Mesendoderm (in vitro differentiated cells): ENCODE measurements around the gene ITPRIPL1.

ENCODE experiments used
- DNase-seq: peaks from one replicate; pipeline ENCODE4 v3.0.0; 2013
- H2AK5ac ChIP-seq: 2 replicates; pipeline ENCODE4 v1.6.1; 2013; ENCODE audit warnings: low read length, inconsistent platforms
- H2BK120ac ChIP-seq: 2 replicates; pipeline ENCODE4 v1.6.1; 2013; ENCODE audit warnings: low read depth, mild to moderate bottlenecking, low read length, moderate library complexity, mixed read lengths
- H2BK15ac ChIP-seq: replicated peaks from 2 replicates; pipeline ENCODE4 v1.6.1; 2013; ENCODE audit warnings: low read depth, mild to moderate bottlenecking, moderate library complexity
- H2BK5ac ChIP-seq: 2 replicates; pipeline ENCODE4 v1.6.1; 2013; ENCODE audit warnings: low read length, inconsistent platforms
- H3K18ac ChIP-seq: 2 replicates; pipeline ENCODE4 v1.6.1; 2013; ENCODE audit warnings: mild to moderate bottlenecking, low read length, mixed read lengths
- H3K23ac ChIP-seq: one replicate; pipeline ENCODE4 v1.6.1; 2013; ENCODE audit warnings: low read length
- H3K27ac ChIP-seq: 2 replicates; pipeline ENCODE4 v1.5.1; 2013; ENCODE audit warnings: low read depth, mild to moderate bottlenecking, inconsistent platforms, low read length, moderate library complexity
- H3K27me3 ChIP-seq: 2 replicates; pipeline ENCODE4 v1.6.1; 2013; ENCODE audit warnings: low read length, control low read depth, mild to moderate bottlenecking, inconsistent platforms; ENCODE audit not compliant: insufficient read depth, poor library complexity
- H3K36me3 ChIP-seq: 2 replicates; pipeline ENCODE4 v1.6.1; 2013; ENCODE audit warnings: low read length, inconsistent platforms; ENCODE audit not compliant: control insufficient read depth, insufficient read depth
- H3K4ac ChIP-seq: one replicate; pipeline ENCODE4 v1.6.1; 2013; ENCODE audit warnings: low read depth, mild to moderate bottlenecking, low read length, moderate library complexity
- H3K4me1 ChIP-seq: 2 replicates; pipeline ENCODE4 v1.6.1; 2013; ENCODE audit warnings: low read depth, low read length, inconsistent platforms; ENCODE audit not compliant: control insufficient read depth
- H3K4me2 ChIP-seq: 2 replicates; pipeline ENCODE4 v1.6.1; 2013; ENCODE audit warnings: low read length
- H3K4me3 ChIP-seq: 2 replicates; pipeline ENCODE4 v1.5.1; 2013; ENCODE audit warnings: mild to moderate bottlenecking, low read length
- H3K56ac ChIP-seq: one replicate; pipeline ENCODE4 v1.6.1; 2013; ENCODE audit warnings: low read length
- H3K79me1 ChIP-seq: 2 replicates; pipeline ENCODE4 v1.6.1; 2013; ENCODE audit warnings: low read length, inconsistent platforms
- H3K79me2 ChIP-seq: 2 replicates; pipeline ENCODE4 v1.6.1; 2013; ENCODE audit warnings: mild to moderate bottlenecking, low read length; ENCODE audit not compliant: control insufficient read depth, insufficient read depth
- H3K9ac ChIP-seq: 2 replicates; pipeline ENCODE4 v1.6.1; 2013; ENCODE audit warnings: low read length, inconsistent platforms
- H4K5ac ChIP-seq: one replicate; pipeline ENCODE4 v1.6.1; 2013; ENCODE audit warnings: low read length
- H4K8ac ChIP-seq: one replicate; pipeline ENCODE4 v1.6.1; 2013; ENCODE audit warnings: low read depth, mild to moderate bottlenecking, control low read depth, low read length, moderate library complexity
- WGBS: extraction: QIAGEN DNeasy Blood & Tissue Kit; methylation state at CpG from one replicate; pipeline ENCODE4 v1.1.7; 2013; ENCODE audit warnings: low lambda C conversion rate, missing lambda C conversion rate; ENCODE audit not compliant: insufficient coverage; ENCODE audit errors: extremely low coverage; 5-methylcytosine and 5-hydroxymethylcytosine counted together

Gene ITPRIPL1

DNA sequence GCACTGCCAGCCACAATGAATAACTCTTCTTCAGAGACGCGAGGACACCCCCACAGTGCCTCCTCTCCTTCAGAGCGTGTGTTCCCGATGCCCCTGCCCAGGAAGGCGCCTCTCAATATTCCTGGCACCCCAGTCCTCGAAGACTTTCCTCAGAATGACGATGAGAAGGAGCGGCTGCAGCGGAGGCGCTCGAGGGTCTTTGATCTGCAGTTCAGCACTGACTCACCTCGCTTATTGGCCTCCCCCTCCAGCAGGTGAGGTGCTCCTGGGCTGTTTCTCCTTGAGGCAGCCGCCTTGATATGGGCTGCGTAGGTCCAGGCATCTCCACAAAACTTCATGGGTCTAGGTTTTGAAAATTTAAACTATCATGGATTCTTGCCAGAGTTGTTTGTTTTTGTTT is 16.5 kb downstream of the ITPRIPL1 start:
- H2BK5ac ChIP-seq: no peak overlapping the region
- H2AK5ac ChIP-seq: no peak overlapping the region
- H4K8ac ChIP-seq: no peak overlapping the region
- H3K18ac ChIP-seq: no peak overlapping the region
- peaks cover 12% of the 10 kb centered on the region for H3K79me1 ChIP-seq
- no peak overlapping the region for H3K27ac ChIP-seq
- no peaks in the 10 kb centered on the region for H3K27me3 ChIP-seq
- H4K5ac ChIP-seq: no peak overlapping the region
- no CpG with 5 or more reads among the region's 14 CpGs for WGBS
- H3K23ac ChIP-seq: no peak overlapping the region
- H3K56ac ChIP-seq: no peak overlapping the region
- no peak overlapping the region for H2BK15ac ChIP-seq
- peaks cover 3% of the 10 kb centered on the region for H3K4me1 ChIP-seq
- H3K4ac ChIP-seq: no peak overlapping the region
- no peak overlapping the region for H3K9ac ChIP-seq
- no peak for DNase-seq
- H2BK120ac ChIP-seq: no peak overlapping the region
- peaks cover 25% of the 10 kb centered on the region for H3K79me2 ChIP-seq
- H3K4me3 ChIP-seq: no peak overlapping the region
- H3K4me2 ChIP-seq: no peak overlapping the region
- peaks cover 14% of the 10 kb centered on the region for H3K36me3 ChIP-seq

GRCh38 chr2:96342085-96342484 is 17.0 kb downstream of the ITPRIPL1 start:
- WGBS: no CpG with 5 or more reads among the region's 6 CpGs
- H4K8ac ChIP-seq: no peak overlapping the region
- no peak overlapping the region for H3K18ac ChIP-seq
- H3K4ac ChIP-seq: no peak overlapping the region
- no peak overlapping the region for H3K4me2 ChIP-seq
- no peak for DNase-seq
- no peak overlapping the region for H2AK5ac ChIP-seq
- H2BK5ac ChIP-seq: no peak overlapping the region
- H3K27me3 ChIP-seq: no peaks in the 10 kb centered on the region
- H3K9ac ChIP-seq: no peak overlapping the region
- no peak overlapping the region for H3K23ac ChIP-seq
- H3K79me2 ChIP-seq: peaks cover 20% of the 10 kb centered on the region
- H3K27ac ChIP-seq: no peak overlapping the region
- no peaks in the 10 kb centered on the region for H3K4me1 ChIP-seq
- peaks cover 11% of the 10 kb centered on the region for H3K79me1 ChIP-seq
- H4K5ac ChIP-seq: no peak overlapping the region
- H2BK120ac ChIP-seq: no peak overlapping the region
- no peak overlapping the region for H3K4me3 ChIP-seq
- no peak overlapping the region for H3K56ac ChIP-seq
- H3K36me3 ChIP-seq: peaks cover 14% of the 10 kb centered on the region
- H2BK15ac ChIP-seq: no peak overlapping the region

GRCh38 chr2:96344011-96344410 is 18.9 kb downstream of the ITPRIPL1 start:
- WGBS: no CpG with 5 or more reads among the region's 5 CpGs
- no peak overlapping the region for H3K4me3 ChIP-seq
- H3K79me1 ChIP-seq: peaks cover 7% of the 10 kb centered on the region
- H3K56ac ChIP-seq: no peak overlapping the region
- H3K23ac ChIP-seq: no peak overlapping the region
- H3K36me3 ChIP-seq: peaks cover 14% of the 10 kb centered on the region
- no peak overlapping the region for H3K9ac ChIP-seq
- H2BK5ac ChIP-seq: no peak overlapping the region
- H2BK120ac ChIP-seq: no peak overlapping the region
- no peak overlapping the region for H3K27ac ChIP-seq
- no peak overlapping the region for H2AK5ac ChIP-seq
- peaks cover 9% of the 10 kb centered on the region for H3K79me2 ChIP-seq
- H3K4ac ChIP-seq: no peak overlapping the region
- no peak overlapping the region for H4K8ac ChIP-seq
- no peaks in the 10 kb centered on the region for H3K4me1 ChIP-seq
- no peak overlapping the region for H2BK15ac ChIP-seq
- DNase-seq: no peak
- H4K5ac ChIP-seq: no peak overlapping the region
- H3K4me2 ChIP-seq: no peak overlapping the region
- H3K27me3 ChIP-seq: no peaks in the 10 kb centered on the region
- no peak overlapping the region for H3K18ac ChIP-seq

DNA sequence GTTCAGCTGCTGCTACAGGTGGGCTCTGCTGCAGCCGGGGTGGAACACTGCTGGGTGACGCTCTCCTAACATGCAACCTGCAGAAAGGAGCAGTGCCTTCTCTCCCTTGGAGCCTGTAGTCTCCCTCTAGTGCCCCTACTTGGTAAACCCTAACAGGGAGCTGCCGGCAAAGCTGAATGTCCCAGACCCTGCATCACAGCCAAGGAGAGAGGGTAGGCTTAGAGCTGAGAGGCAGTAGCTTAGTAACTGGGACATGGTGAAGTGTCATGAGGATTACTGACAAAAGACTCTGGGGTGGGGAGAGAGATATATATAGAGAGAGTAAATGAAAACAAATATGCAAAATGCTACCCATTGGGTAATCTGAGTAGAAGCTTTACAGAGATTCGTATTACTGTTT is 20.3 kb downstream of the ITPRIPL1 start:
- Histone ChIP-seq H4K5ac (no peak overlapping the region), H3K4me2 (no peak overlapping the region), H3K27me3 (no peaks in the 10 kb centered on the region), H2BK120ac (no peak overlapping the region), H3K36me3 (peaks cover 18% of the 10 kb centered on the region), H3K23ac (no peak overlapping the region), H3K4me1 (no peaks in the 10 kb centered on the region), H2AK5ac (no peak overlapping the region), H3K18ac (no peak overlapping the region), H2BK15ac (no peak overlapping the region), H2BK5ac (no peak overlapping the region), H3K4ac (no peak overlapping the region), H3K27ac (no peak overlapping the region), H3K79me2 (peaks cover 3% of the 10 kb centered on the region), H3K9ac (no peak overlapping the region), H4K8ac (no peak overlapping the region), H3K56ac (no peak overlapping the region), H3K79me1 (peaks cover 7% of the 10 kb centered on the region), H3K4me3 (no peak overlapping the region)
- peak; percentile 53 for DNase-seq
- WGBS: no CpG with 5 or more reads among the region's 4 CpGs

DNA sequence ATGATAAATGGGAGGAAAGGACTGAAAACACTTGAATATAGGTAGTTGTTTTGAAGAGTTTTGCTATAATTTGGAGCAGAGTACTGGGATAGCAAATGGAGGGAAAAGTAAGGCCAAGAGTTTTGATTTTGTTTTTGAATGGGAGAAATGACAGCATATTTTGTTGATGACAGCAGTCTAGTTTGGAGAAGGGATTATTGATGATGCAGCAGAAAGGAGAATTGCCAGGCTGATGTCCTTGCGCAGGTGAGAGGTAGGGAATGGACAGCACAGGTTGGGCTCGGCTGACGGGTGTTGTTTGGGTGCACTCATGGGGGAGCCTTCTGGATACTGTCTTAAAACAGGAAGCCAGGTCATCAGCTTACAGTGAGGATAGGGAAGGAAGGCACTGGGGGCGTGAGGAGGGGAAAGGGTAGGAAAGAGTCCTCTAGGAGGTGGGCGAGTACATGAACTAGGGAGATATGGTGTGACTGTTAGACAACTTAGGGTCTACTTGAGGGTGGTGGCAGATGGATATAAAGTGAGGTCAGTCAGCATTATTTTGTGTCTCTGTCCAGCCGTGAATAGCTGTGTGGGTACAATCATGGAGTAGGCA is 20.8 kb downstream of the ITPRIPL1 start:
- Histone ChIP-seq H2BK5ac (no peak overlapping the region), H3K36me3 (peaks cover 19% of the 10 kb centered on the region), H3K4me2 (no peak overlapping the region), H2BK120ac (no peak overlapping the region), H3K79me2 (peaks cover 3% of the 10 kb centered on the region), H2AK5ac (no peak overlapping the region), H4K5ac (no peak overlapping the region), H3K79me1 (peaks cover 7% of the 10 kb centered on the region), H2BK15ac (no peak overlapping the region), H4K8ac (no peak overlapping the region), H3K4me1 (no peaks in the 10 kb centered on the region), H3K9ac (no peak overlapping the region), H3K18ac (no peak overlapping the region), H3K27ac (no peak overlapping the region), H3K56ac (no peak overlapping the region), H3K23ac (no peak overlapping the region), H3K27me3 (no peaks in the 10 kb centered on the region), H3K4me3 (no peak overlapping the region), H3K4ac (no peak overlapping the region)
- no peak for DNase-seq
- no CpG with 5 or more reads among the region's 6 CpGs for WGBS

- no peak overlapping the region for H2BK5ac ChIP-seq
- no peak overlapping the region for H3K27ac ChIP-seq
- no peaks in the 10 kb centered on the region for H3K27me3 ChIP-seq
- no peak overlapping the region for H3K4me2 ChIP-seq
- peaks cover 20% of the 10 kb centered on the region for H3K36me3 ChIP-seq
- H2BK15ac ChIP-seq: no peak overlapping the region
- H4K8ac ChIP-seq: no peak overlapping the region
- no peak overlapping the region for H3K4ac ChIP-seq
- no peaks in the 10 kb centered on the region for H3K79me2 ChIP-seq
- H3K4me3 ChIP-seq: no peak overlapping the region
- H2BK120ac ChIP-seq: no peak overlapping the region
- H3K56ac ChIP-seq: no peak overlapping the region
- DNase-seq: no peak
- H3K4me1 ChIP-seq: no peaks in the 10 kb centered on the region
- no peak overlapping the region for H3K23ac ChIP-seq
- H3K79me1 ChIP-seq: peaks cover 3% of the 10 kb centered on the region
- H2AK5ac ChIP-seq: no peak overlapping the region
- H4K5ac ChIP-seq: no peak overlapping the region
- no CpG with 5 or more reads among the region's 1 CpG for WGBS
- H3K9ac ChIP-seq: no peak overlapping the region
- no peak overlapping the region for H3K18ac ChIP-seq
Measured at GRCh38 chr2:96347395-96347794, 22.3 kb downstream of the ITPRIPL1 start.
